Left renal cortex interstitium (tissue), 4 donors: ENCODE data around the gene ERICH4. TPM values are rescaled to one million over a fixed set of nuclear protein-coding genes. Genes with fewer than 3 reads are reported as not detected.
"Not testable (repeated sequence)": the region's sequence is repeated elsewhere in the genome, so short reads cannot be mapped to it uniquely, and the experiment has no call there.

Experiments used
- DNase-seq, 4 donors: peaks; one replicate each; pipeline ENCODE4 v3.0.0-alpha.2; 2013; ENCODE audit warnings: low read depth in 4 of 4, low spot score in 2 of 4, missing footprints in 1 of 4
- polyA plus RNA-seq, 4 donors: library from polyadenylated mRNA; unstranded; fragments of 120-200 nt; gene quantifications; one replicate each; pipeline ENCODE4 v1.2.1, GENCODE V29; 2013; ENCODE audit not compliant: insufficient read length in 4 of 4

The ERICH4 gene
- polyA plus RNA-seq, 4 donors, result 1.4 to 6.8 (median 5.6) TPM

GRCh38 chr19:41433171-41433570 lies 9.8 kb upstream of the ERICH4 start:
- no peak for DNase-seq

GRCh38 chr19:41434450-41434849 lies 8.5 kb upstream of the ERICH4 start:
- DNase-seq, result no peak

GRCh38 chr19:41435376-41435775 lies 7.6 kb upstream of the ERICH4 start:
- DNase-seq, result not testable (repeated sequence)

- DNase-seq, result no peak
Measured at GRCh38 chr19:41435936-41436673, 6.9 kb upstream of the ERICH4 start.

GRCh38 chr19:41436674-41436951 lies 6.3 kb upstream of the ERICH4 start:
- no peak for DNase-seq

GRCh38 chr19:41437944-41438574 lies 4.9 kb upstream of the ERICH4 start:
- no peak for DNase-seq

GRCh38 chr19:41439441-41440222 lies 3.3 kb upstream of the ERICH4 start, which contains the start of gene DMAC2:
Gene DMAC2 (minus strand): TSS chr19:41439912. CDS start chr19:41439899, 13 bp downstream.
- DNase-seq, result peak; percentile 95 to 98 (median 96)

GRCh38 chr19:41441321-41441945 lies 1.5 kb upstream of the ERICH4 start:
- no peak for DNase-seq

GRCh38 chr19:41443813-41444455 lies 978 bp downstream of the ERICH4 start:
- no peak for DNase-seq

- DNase-seq, result no peak
Measured at GRCh38 chr19:41445575-41445974, 2.6 kb downstream of the ERICH4 start.

GRCh38 chr19:41447732-41448332 lies 4.9 kb downstream of the ERICH4 start:
- DNase-seq, result no peak

GRCh38 chr19:41449079-41449864 lies 6.3 kb downstream of the ERICH4 start:
- DNase-seq, result peak in 2 of 4 donors; percentile 42 to 57

GRCh38 chr19:41449865-41450178 lies 6.9 kb downstream of the ERICH4 start:
- no peak for DNase-seq

GRCh38 chr19:41452584-41453275 lies 9.8 kb downstream of the ERICH4 start:
- no peak for DNase-seq

GRCh38 chr19:41455936-41456335 lies 13.0 kb downstream of the ERICH4 start:
- DNase-seq, result no peak

- DNase-seq, result peak in 1 of 4 donors; percentile 17
Measured at GRCh38 chr19:41456342-41456918, 13.5 kb downstream of the ERICH4 start.

GRCh38 chr19:41457241-41457640 lies 14.3 kb downstream of the ERICH4 start:
- DNase-seq, result no peak

- no peak for DNase-seq
Measured at GRCh38 chr19:41462497-41462896, 19.5 kb downstream of the ERICH4 start.
